GM23338 (cell line): ENCODE results near the gene GRP. TPM values are rescaled to one million over a fixed set of nuclear protein-coding genes. Genes with fewer than 3 reads are reported as not detected.
A peak's percentile ranks its signal among the peaks of the same experiment; 100 is the strongest.

Experiments
- ATAC-seq: fragments of 200-7000 bp; cut with Tn5 transposase; 3 replicates; pipeline ENCODE4 v1.9.1; 2020
- DNase-seq: peaks from one replicate; pipeline ENCODE4 v3.0.0-alpha.2; 2015; ENCODE audit warnings: low spot score
- H2AFZ ChIP-seq: fragments of 200-600 bp; sonication (generic); 2 replicates; pipeline ENCODE4 v1.8.0; 2016; ENCODE audit warnings: antibody characterized with exemption, mild to moderate bottlenecking, moderate library complexity
- H3F3A ChIP-seq: fragments of 200-600 bp; sonication (generic); replicated peaks from 2 replicates; pipeline ENCODE4 v1.8.0; 2017; ENCODE audit warnings: antibody characterized with exemption, mixed run types, low read depth
- H3K27ac ChIP-seq: fragments of 200-600 bp; sonication (generic); 2 replicates; pipeline ENCODE4 v1.6.1; 2016; ENCODE audit warnings: low read depth
- H3K27me3 ChIP-seq: fragments of 200-600 bp; sonication (generic); 2 replicates; pipeline ENCODE4 v1.8.0; 2016; ENCODE audit warnings: mild to moderate bottlenecking, mixed run types, moderate library complexity; ENCODE audit not compliant: insufficient read depth
- H3K36me3 ChIP-seq: fragments of 200-600 bp; sonication (generic); 2 replicates; pipeline ENCODE4 v1.8.0; 2016; ENCODE audit warnings: mild to moderate bottlenecking; ENCODE audit not compliant: insufficient read depth
- H3K4me1 ChIP-seq: fragments of 200-600 bp; sonication (generic); 2 replicates; pipeline ENCODE4 v1.8.0; 2016; ENCODE audit warnings: mild to moderate bottlenecking, moderate library complexity; ENCODE audit not compliant: insufficient read depth
- H3K4me2 ChIP-seq: fragments of 200-600 bp; sonication (generic); 2 replicates; pipeline ENCODE4 v1.7.1; 2017; ENCODE audit warnings: mixed run types
- H3K4me3 ChIP-seq: fragments of 200-600 bp; sonication (generic); 2 replicates; pipeline ENCODE4 v1.6.1; 2016; ENCODE audit warnings: mixed run types
- H3K79me2 ChIP-seq: fragments of 200-600 bp; sonication (generic); replicated peaks from 2 replicates; pipeline ENCODE4 v1.8.0; 2017; ENCODE audit warnings: mild to moderate bottlenecking; ENCODE audit not compliant: insufficient read depth
- H3K9me2 ChIP-seq: fragments of 200-600 bp; sonication (generic); 2 replicates; pipeline ENCODE4 v1.8.0; 2017; ENCODE audit not compliant: insufficient read depth
- H4K20me1 ChIP-seq: fragments of 200-600 bp; sonication (generic); replicated peaks from 2 replicates; pipeline ENCODE4 v1.8.0; 2017; ENCODE audit warnings: mild to moderate bottlenecking; ENCODE audit not compliant: insufficient read depth
- H3K27ac Mint-ChIP-seq: 2 replicates; pipeline ENCODE4 v1.8.0; 2020; ENCODE audit warnings: inconsistent platforms, mild to moderate bottlenecking, moderate library complexity, mixed read lengths
- H3K27me3 Mint-ChIP-seq: 3 replicates; pipeline ENCODE4 v1.8.0; 2022; ENCODE audit warnings: low read depth, mild to moderate bottlenecking, moderate library complexity, mixed read lengths, inconsistent platforms; ENCODE audit not compliant: insufficient read depth, poor library complexity
- H3K36me3 Mint-ChIP-seq: 3 replicates; pipeline ENCODE4 v1.8.0; 2021; ENCODE audit warnings: low read depth, mild to moderate bottlenecking, inconsistent platforms, moderate library complexity, mixed read lengths
- H3K4me1 Mint-ChIP-seq: 3 replicates; pipeline ENCODE4 v1.8.0; 2020; ENCODE audit warnings: mild to moderate bottlenecking, inconsistent platforms, mixed read lengths
- H3K4me3 Mint-ChIP-seq: 3 replicates; pipeline ENCODE4 v1.8.0; 2021; ENCODE audit warnings: moderate library complexity, mild to moderate bottlenecking, inconsistent platforms, mixed read lengths
- H3K9me3 Mint-ChIP-seq: 3 replicates; pipeline ENCODE4 v1.8.0; 2020; ENCODE audit warnings: moderate library complexity, mild to moderate bottlenecking, inconsistent platforms, mixed read lengths
- CREB1 ChIP-seq: fragments of 250-450 bp; sonication (Bioruptor Pico); IDR thresholded peaks from 2 replicates; pipeline ENCODE4 v1.5.0; 2020; ENCODE audit warnings: low read depth, mild to moderate bottlenecking, moderate library complexity
- EZH2 ChIP-seq: fragments of 200-600 bp; sonication (generic); IDR thresholded peaks from one replicate; pipeline ENCODE4 v1.8.0; 2017; ENCODE audit warnings: antibody characterized with exemption, mild to moderate bottlenecking, low read depth; ENCODE audit not compliant: unreplicated experiment
- EZH2phosphoT487 ChIP-seq: fragments of 200-600 bp; sonication (generic); IDR thresholded peaks from one replicate; pipeline ENCODE4 v1.8.1; 2018; ENCODE audit warnings: antibody characterized with exemption; ENCODE audit not compliant: unreplicated experiment
- JUNB ChIP-seq: IDR thresholded peaks from one replicate; pipeline ENCODE4 v1.6.1; 2016; ENCODE audit warnings: antibody characterized with exemption; ENCODE audit not compliant: unreplicated experiment
- NANOG ChIP-seq: IDR thresholded peaks from 2 replicates; pipeline ENCODE4 v1.6.1; 2016; ENCODE audit warnings: antibody characterized with exemption, borderline replicate concordance
- POLR2AphosphoS5 ChIP-seq: IDR thresholded peaks from 2 replicates; pipeline ENCODE4 v1.6.1; 2016; ENCODE audit warnings: antibody characterized with exemption, low read depth
- STAT1 ChIP-seq: IDR thresholded peaks from one replicate; pipeline ENCODE4 v1.6.1; 2016; ENCODE audit warnings: antibody characterized with exemption; ENCODE audit not compliant: unreplicated experiment
- ZNF114 ChIP-seq: fragments of 250-450 bp; sonication (Bioruptor Pico); IDR thresholded peaks from 2 replicates; pipeline ENCODE4 v1.5.0; 2020; ENCODE audit warnings: mild to moderate bottlenecking, moderate library complexity
- ZNF331 ChIP-seq: fragments of 250-450 bp; sonication (Bioruptor Pico); IDR thresholded peaks from 2 replicates; pipeline ENCODE4 v1.5.0; 2020; ENCODE audit warnings: low read depth, mild to moderate bottlenecking, moderate library complexity
- polyA plus RNA-seq: library from polyadenylated mRNA; unstranded; fragments of >200 nt; fragmentation: Nextera tagmentation; extraction: Ambion mirVana; gene quantifications from 2 replicates; pipeline ENCODE4 v1.2.1, GENCODE V29; 2016
- total RNA-seq: library from RNA; depleted of rRNA; stranded (reverse); fragments of >200 nt; shearing (Covaris generic); gene quantifications from 2 replicates; pipeline ENCODE4 v1.2.3, GENCODE V29; 2014
- TF ChIP-seq, protein P1 (sequence below): IDR thresholded peaks from one replicate; pipeline ENCODE4 v1.6.1; 2018; ENCODE audit warnings: antibody characterized with exemption; ENCODE audit not compliant: unreplicated experiment
- TF ChIP-seq, protein P2 (sequence below): fragments of 250-450 bp; sonication (Bioruptor Pico); IDR thresholded peaks from 2 replicates; pipeline ENCODE4 v1.5.0; 2020; ENCODE audit warnings: mild to moderate bottlenecking, moderate library complexity
- TF ChIP-seq, protein P3 (sequence below): IDR thresholded peaks from 2 replicates; pipeline ENCODE4 v1.6.1; 2016; ENCODE audit warnings: antibody characterized with exemption
- TF ChIP-seq, protein P4 (sequence below), 2 experiments: fragments of 200-600 bp in 1 of 2; sonication (generic) in 1 of 2; conservative IDR thresholded peaks; 2 replicates each; pipeline versions ENCODE4 v1.5.1 to v1.6.1; 2016 to 2017; ENCODE audit warnings: antibody characterized with exemption in 2 of 2, low read depth in 2 of 2, mild to moderate bottlenecking in 2 of 2, moderate library complexity in 1 of 2

Gene GRP
- total and polyA plus RNA-seq, 2 experiments from 2014 or later, result not detected

DNA sequence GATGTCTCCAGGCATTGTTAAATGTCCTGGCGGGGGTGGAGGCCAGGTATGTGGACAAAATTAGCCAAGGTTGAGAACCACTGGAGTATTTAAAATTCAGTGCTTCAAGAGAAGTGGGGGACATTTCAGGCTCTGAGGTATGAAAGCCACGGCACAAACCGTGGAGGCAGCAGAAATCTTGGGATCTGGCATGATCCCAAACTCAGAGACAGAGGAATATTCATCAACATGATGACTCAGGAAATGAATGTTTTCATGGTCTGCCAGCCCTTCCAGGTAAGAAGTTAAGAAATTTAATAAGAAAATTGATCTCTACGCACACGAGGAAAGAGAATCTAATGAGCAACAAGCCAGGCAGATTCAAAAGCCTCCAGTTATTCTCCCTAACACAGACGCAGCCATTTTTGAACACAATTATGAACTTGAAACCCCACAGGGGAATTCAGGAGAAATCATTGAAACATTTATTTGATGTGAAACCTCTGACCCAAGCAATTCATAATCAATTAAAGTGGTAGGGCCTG lies 11.3 kb upstream of the GRP start:
- H4K20me1 ChIP-seq, result no peaks in the 10 kb centered on the region
- no peak overlapping the region for H3K4me3 Mint-ChIP-seq
- H3K4me1 ChIP-seq, result no peaks in the 10 kb centered on the region; the same call in 1 of the 2 replicates
- no peak overlapping the region for H3K4me3 ChIP-seq
- H3K4me2 ChIP-seq, result peak overlapping the region; percentile 23; the same call in 1 of the 2 replicates
- no peaks in the 10 kb centered on the region for H3K9me3 Mint-ChIP-seq
- peak overlapping the region; percentile 56; the same call in 1 of the 2 replicates for H2AFZ ChIP-seq
- no peaks in the 10 kb centered on the region for H3K79me2 ChIP-seq
- H3K4me1 Mint-ChIP-seq, result peaks cover 16% of the 10 kb centered on the region; the same call in 2 of the 3 replicates
- ATAC-seq (no peak), DNase-seq (no peak)
- no peak overlapping the region for H3K27ac ChIP-seq
- H3K9me2 ChIP-seq, result no peaks in the 10 kb centered on the region
- peaks cover 2% of the 10 kb centered on the region for H3K27me3 Mint-ChIP-seq
- no peaks in the 10 kb centered on the region for H3K36me3 ChIP-seq
- no peak overlapping the region for H3K27ac Mint-ChIP-seq
- no peaks in the 10 kb centered on the region for H3K27me3 ChIP-seq
- H3F3A ChIP-seq, result no peaks in the 10 kb centered on the region
- no peak for TF ChIP-seq EZH2phosphoT487
- no peak for TF ChIP-seq CREB1 (CRISPR knock-in tag)
- TF ChIP-seq JUNB, result no peak
- no peak for TF ChIP-seq STAT1
- no peak for TF ChIP-seq EZH2
- TF ChIP-seq, protein P1, sequence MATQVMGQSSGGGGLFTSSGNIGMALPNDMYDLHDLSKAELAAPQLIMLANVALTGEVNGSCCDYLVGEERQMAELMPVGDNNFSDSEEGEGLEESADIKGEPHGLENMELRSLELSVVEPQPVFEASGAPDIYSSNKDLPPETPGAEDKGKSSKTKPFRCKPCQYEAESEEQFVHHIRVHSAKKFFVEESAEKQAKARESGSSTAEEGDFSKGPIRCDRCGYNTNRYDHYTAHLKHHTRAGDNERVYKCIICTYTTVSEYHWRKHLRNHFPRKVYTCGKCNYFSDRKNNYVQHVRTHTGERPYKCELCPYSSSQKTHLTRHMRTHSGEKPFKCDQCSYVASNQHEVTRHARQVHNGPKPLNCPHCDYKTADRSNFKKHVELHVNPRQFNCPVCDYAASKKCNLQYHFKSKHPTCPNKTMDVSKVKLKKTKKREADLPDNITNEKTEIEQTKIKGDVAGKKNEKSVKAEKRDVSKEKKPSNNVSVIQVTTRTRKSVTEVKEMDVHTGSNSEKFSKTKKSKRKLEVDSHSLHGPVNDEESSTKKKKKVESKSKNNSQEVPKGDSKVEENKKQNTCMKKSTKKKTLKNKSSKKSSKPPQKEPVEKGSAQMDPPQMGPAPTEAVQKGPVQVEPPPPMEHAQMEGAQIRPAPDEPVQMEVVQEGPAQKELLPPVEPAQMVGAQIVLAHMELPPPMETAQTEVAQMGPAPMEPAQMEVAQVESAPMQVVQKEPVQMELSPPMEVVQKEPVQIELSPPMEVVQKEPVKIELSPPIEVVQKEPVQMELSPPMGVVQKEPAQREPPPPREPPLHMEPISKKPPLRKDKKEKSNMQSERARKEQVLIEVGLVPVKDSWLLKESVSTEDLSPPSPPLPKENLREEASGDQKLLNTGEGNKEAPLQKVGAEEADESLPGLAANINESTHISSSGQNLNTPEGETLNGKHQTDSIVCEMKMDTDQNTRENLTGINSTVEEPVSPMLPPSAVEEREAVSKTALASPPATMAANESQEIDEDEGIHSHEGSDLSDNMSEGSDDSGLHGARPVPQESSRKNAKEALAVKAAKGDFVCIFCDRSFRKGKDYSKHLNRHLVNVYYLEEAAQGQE, result no peak
- TF ChIP-seq ZNF114 (CRISPR knock-in tag), result no peak
- no peak for TF ChIP-seq POLR2AphosphoS5
- TF ChIP-seq, protein P2, sequence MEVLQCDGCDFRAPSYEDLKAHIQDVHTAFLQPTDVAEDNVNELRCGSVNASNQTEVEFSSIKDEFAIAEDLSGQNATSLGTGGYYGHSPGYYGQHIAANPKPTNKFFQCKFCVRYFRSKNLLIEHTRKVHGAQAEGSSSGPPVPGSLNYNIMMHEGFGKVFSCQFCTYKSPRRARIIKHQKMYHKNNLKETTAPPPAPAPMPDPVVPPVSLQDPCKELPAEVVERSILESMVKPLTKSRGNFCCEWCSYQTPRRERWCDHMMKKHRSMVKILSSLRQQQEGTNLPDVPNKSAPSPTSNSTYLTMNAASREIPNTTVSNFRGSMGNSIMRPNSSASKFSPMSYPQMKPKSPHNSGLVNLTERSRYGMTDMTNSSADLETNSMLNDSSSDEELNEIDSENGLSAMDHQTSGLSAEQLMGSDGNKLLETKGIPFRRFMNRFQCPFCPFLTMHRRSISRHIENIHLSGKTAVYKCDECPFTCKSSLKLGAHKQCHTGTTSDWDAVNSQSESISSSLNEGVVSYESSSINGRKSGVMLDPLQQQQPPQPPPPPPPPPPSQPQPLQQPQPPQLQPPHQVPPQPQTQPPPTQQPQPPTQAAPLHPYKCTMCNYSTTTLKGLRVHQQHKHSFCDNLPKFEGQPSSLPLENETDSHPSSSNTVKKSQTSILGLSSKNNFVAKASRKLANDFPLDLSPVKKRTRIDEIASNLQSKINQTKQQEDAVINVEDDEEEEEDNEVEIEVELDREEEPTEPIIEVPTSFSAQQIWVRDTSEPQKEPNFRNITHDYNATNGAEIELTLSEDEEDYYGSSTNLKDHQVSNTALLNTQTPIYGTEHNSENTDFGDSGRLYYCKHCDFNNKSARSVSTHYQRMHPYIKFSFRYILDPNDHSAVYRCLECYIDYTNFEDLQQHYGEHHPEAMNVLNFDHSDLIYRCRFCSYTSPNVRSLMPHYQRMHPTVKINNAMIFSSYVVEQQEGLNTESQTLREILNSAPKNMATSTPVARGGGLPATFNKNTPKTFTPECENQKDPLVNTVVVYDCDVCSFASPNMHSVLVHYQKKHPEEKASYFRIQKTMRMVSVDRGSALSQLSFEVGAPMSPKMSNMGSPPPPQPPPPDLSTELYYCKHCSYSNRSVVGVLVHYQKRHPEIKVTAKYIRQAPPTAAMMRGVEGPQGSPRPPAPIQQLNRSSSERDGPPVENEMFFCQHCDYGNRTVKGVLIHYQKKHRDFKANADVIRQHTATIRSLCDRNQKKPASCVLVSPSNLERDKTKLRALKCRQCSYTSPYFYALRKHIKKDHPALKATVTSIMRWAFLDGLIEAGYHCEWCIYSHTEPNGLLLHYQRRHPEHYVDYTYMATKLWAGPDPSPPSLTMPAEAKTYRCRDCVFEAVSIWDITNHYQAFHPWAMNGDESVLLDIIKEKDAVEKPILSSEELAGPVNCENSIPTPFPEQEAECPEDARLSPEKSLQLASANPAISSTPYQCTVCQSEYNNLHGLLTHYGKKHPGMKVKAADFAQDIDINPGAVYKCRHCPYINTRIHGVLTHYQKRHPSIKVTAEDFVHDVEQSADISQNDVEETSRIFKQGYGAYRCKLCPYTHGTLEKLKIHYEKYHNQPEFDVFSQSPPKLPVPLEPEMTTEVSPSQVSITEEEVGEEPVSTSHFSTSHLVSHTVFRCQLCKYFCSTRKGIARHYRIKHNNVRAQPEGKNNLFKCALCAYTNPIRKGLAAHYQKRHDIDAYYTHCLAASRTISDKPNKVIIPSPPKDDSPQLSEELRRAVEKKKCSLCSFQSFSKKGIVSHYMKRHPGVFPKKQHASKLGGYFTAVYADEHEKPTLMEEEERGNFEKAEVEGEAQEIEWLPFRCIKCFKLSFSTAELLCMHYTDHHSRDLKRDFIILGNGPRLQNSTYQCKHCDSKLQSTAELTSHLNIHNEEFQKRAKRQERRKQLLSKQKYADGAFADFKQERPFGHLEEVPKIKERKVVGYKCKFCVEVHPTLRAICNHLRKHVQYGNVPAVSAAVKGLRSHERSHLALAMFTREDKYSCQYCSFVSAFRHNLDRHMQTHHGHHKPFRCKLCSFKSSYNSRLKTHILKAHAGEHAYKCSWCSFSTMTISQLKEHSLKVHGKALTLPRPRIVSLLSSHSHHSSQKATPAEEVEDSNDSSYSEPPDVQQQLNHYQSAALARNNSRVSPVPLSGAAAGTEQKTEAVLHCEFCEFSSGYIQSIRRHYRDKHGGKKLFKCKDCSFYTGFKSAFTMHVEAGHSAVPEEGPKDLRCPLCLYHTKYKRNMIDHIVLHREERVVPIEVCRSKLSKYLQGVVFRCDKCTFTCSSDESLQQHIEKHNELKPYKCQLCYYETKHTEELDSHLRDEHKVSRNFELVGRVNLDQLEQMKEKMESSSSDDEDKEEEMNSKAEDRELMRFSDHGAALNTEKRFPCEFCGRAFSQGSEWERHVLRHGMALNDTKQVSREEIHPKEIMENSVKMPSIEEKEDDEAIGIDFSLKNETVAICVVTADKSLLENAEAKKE (CRISPR knock-in tag), result no peak
- TF ChIP-seq, protein P3, sequence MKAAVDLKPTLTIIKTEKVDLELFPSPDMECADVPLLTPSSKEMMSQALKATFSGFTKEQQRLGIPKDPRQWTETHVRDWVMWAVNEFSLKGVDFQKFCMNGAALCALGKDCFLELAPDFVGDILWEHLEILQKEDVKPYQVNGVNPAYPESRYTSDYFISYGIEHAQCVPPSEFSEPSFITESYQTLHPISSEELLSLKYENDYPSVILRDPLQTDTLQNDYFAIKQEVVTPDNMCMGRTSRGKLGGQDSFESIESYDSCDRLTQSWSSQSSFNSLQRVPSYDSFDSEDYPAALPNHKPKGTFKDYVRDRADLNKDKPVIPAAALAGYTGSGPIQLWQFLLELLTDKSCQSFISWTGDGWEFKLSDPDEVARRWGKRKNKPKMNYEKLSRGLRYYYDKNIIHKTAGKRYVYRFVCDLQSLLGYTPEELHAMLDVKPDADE, result no peak
- no peak for TF ChIP-seq ZNF331
- no peak for TF ChIP-seq NANOG
- TF ChIP-seq, protein P4, sequence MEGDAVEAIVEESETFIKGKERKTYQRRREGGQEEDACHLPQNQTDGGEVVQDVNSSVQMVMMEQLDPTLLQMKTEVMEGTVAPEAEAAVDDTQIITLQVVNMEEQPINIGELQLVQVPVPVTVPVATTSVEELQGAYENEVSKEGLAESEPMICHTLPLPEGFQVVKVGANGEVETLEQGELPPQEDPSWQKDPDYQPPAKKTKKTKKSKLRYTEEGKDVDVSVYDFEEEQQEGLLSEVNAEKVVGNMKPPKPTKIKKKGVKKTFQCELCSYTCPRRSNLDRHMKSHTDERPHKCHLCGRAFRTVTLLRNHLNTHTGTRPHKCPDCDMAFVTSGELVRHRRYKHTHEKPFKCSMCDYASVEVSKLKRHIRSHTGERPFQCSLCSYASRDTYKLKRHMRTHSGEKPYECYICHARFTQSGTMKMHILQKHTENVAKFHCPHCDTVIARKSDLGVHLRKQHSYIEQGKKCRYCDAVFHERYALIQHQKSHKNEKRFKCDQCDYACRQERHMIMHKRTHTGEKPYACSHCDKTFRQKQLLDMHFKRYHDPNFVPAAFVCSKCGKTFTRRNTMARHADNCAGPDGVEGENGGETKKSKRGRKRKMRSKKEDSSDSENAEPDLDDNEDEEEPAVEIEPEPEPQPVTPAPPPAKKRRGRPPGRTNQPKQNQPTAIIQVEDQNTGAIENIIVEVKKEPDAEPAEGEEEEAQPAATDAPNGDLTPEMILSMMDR (conservative IDR thresholded peaks at IDR 0.05; ENCODE audit: low read depth in 2 of 2), result no peak
- no peaks in the 10 kb centered on the region for H3K36me3 Mint-ChIP-seq
